Right ventricle myocardium inferior (tissue), 1 donor: ENCODE measurements around the gene FNIP2. TPM values are rescaled to one million over a fixed set of nuclear protein-coding genes. Genes with fewer than 3 reads are reported as not detected.
"Not testable (repeated sequence)": the region's sequence is repeated elsewhere in the genome, so short reads cannot be mapped to it uniquely, and the experiment has no call there.

Experiments
- ATAC-seq: fragments of 200-7000 bp; cut with Tn5 transposase; one replicate; pipeline ENCODE4 v1.9.1; 2020; ENCODE audit warnings: mild to moderate bottlenecking, moderate library complexity
- DNase-seq: peaks from one replicate; pipeline ENCODE4 v3.0.0; 2021; ENCODE audit errors: missing footprints
- intact Hi-C: fragments of 100-400 bp; cut with DNase I; formaldehyde crosslinking; loops from one replicate; pipeline ENCODE4 v1.11.0; 2022
- total RNA-seq: library from RNA; stranded (reverse); fragmentation: NEBNext Ultra II Directional; extraction: Animal tissue kit (Norgen Biotek cat#: 25700); gene quantifications from one replicate; pipeline ENCODE4 v1.2.1, GENCODE V29; 2021
- donor health status: DM: no; HTN: yes; CAD: no; lungs with severe emphysema.

Gene FNIP2
- total RNA-seq, 1 donor from 2014 or later = 46.2 TPM

DNA sequence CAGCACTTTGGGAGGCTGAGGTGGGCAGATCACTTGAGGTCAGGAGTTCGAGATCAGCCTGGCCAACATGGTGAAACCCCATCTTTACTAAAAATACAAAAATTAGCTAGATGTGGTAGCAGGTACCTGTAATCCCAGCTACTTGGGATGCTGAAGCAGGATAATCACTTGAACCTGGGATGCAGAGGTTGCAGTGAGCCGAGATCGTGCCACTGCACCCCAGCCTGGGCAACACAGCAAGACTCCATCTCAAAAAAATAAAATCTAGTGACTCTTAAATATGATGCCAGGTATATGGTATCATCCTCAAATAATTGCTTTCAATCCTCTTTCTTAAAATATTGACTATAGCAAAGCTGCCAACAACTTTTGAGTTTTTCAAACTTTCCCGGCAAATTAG is 40.4 kb downstream of the FNIP2 start:
- not testable (repeated sequence) for ATAC-seq, DNase-seq
- intact Hi-C loops = loop anchor here (5.0 kb wide), 1 partner anchor 33 kb away; no protein-coding TSS in a partner anchor

DNA sequence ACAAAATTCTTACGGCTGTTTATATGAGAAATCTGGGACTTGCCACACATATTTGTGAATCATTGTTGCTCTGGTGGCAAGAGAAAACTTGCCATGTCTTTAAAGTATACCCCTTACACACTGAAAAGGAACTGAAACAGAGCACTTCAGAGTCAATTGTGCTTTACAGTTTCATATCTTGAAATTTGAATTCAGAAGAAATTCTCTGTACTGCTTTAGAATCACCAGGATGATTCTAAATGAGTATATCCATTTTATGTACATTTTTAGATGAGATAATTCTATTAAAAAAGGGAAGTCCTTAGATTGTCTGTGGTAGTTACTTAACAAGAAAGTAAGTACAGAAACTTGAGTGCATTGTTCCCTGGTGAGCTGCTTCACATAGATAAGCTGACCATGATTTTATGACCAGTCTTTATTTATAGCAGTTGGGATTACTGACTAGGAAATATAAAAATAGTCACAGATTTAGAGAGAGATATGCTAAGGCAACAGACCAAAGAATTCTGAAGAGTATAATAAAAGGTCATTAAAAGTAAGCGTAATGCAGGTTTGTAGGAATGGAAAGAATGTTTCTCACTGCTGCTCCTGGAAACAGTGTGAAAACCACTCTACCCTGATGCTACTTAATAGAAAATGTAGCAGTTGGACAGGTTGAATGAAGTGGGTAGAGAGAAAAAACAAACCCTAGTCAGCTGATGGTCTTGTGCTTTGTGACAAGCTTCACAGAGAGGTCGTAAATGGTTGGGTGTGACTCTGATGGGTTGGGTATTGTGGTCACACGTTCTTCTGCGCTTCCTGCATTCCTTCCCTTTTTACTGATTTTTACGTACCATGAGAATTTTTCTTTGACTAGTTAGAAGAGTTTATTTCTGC is 41.0 kb downstream of the FNIP2 start:
- ATAC-seq (peak; percentile 40), DNase-seq (no peak)
- intact Hi-C loops = loop anchor here (5.0 kb wide), 2 partner anchors 32 to 38 kb away; no protein-coding TSS in a partner anchor

DNA sequence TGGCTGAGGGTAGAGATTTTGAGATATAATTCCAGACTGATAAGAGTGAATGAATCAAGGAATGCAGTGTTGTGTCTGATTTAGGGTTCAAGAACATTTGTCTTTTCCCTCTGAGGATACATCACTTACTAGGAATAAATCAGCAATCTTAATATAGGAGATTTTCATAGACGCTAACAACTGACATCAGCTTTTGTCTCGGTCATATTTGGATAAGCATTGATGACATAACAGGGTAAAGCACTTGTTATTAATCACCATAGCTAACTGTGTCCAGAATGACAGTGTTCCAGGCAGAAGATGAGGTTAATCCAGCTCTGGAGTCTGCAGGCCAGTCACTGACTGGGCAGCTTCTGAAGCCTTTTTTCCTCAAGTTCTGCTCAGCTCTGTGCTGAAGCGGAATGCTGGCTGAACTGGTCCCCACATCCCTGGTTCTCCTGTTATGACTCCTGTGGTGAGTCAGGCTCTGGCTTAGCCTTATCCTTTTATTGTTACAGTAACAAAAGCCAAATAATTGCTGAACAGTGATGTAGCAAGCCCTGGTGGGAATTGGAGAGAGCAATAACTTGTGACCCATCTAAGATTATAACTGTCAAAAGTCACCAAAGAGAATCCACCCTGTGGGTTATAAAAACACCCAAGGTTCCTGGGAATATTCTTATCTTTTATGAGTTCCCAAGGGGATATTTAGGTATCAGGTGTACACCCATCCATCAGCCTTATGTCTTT is 41.8 kb downstream of the FNIP2 start:
- ATAC-seq (peak; percentile 89), DNase-seq (no peak)
- intact Hi-C loops = loop anchor here (5.0 kb wide), 1 partner anchor 38 kb away; no protein-coding TSS in a partner anchor

DNA sequence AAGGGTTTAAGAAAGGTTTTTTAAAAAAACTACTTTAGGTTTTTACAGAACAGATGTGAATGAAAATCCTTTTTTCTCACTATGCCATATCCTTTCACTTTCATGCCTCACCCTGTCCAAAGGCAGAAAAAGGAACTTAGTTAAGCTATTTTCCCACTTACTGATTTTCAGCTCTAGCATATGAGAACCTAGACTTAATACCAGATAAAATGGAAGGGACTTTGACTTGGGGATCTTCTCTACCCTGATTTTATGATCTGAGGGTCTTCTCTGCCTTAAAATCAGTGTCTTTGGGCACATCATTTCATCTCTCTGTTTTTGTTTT is 42.4 kb downstream of the FNIP2 start:
- ATAC-seq = peak; percentile 12
- intact Hi-C loops = loop anchor here (5.0 kb wide), 1 partner anchor 39 kb away; no protein-coding TSS in a partner anchor
- DNase-seq = no peak

DNA sequence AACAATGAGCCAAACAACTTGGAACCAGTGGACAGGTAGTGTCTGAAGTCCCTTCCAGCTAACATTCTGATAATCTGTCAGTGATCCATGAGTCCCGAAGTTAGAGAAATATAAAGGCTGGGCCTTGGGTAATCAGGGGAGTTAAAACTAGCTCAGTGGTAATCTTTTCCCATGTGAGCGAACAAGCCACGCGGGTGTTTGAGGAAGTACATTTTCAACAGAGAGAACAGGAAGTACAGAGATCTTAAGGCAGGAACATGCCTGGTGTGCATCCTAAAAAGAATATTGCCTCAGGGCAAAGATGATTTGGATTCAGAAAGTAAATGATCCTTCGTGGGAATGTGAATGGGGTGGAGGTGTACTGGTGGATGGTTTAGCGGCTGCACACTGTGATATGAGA is 42.9 kb downstream of the FNIP2 start:
- peak; percentile 43 for ATAC-seq
- no peak for DNase-seq
- intact Hi-C loops = loop anchor here (5.0 kb wide), 1 partner anchor 39 kb away; no protein-coding TSS in a partner anchor

DNA sequence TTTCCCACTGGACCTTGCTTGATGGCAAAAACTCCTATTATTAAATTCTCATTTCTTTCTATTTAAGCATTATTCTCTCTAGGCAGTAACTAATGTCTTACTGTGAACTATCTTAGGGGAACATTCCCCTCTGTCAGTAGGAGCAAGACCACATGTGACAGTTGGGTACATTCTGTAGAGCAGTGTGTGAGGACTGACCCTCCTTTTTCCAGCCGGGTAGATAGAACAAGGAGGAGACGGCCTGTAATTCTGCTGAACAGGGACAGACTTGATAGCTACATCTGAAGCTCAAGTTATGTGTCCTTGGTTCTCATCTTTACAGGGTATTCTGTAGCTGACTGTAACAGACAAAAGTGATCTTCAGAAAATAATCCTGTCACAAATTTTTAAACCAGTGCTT is 43.3 kb downstream of the FNIP2 start:
- intact Hi-C loops = loop anchor here (5.0 kb wide), 1 partner anchor 40 kb away; no protein-coding TSS in a partner anchor
- ATAC-seq (no peak), DNase-seq (no peak)

DNA sequence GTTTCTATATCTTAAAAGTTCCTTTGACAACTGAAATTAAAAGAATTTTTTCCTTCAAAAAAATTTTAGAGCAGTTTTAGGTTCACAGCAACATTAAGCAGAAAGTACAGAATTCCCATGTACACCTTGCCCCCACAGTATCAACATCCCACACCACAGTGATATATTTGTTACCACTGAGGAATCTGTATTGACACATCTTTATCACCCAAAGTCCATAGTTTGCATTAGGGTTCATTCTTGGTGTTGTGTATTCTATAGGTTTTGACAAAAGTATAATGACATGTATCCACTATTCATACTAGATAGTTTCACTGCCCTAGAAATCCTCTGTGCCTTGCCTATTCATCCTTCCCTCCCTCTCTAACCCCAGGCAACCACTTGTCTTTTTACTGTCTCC is 43.7 kb downstream of the FNIP2 start:
- DNase-seq = no peak
- intact Hi-C loops = loop anchor here (5.0 kb wide), 1 partner anchor 40 kb away; no protein-coding TSS in a partner anchor
- no peak for ATAC-seq

DNA sequence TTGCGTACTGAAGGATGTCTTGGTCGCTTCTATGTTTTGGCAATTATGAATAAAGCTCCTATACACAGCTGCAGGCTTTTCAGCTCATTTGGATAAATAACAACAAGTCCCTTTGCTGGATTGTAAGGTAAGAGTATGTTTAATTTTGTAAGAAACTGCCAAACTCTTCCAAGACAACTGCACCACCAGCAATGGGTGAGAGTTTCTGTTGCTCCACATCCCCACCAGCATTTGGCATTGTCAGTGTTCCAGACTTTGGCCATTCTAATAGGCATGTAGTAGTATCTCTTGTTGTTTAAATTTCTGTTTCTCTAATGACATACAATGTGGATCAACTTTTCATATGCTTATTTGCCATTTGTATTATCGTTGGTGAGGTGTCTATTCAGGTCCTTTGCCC is 44.3 kb downstream of the FNIP2 start:
- no peak for DNase-seq
- ATAC-seq = no peak
- intact Hi-C loops = loop anchor here (5.0 kb wide), 1 partner anchor 41 kb away; no protein-coding TSS in a partner anchor

DNA sequence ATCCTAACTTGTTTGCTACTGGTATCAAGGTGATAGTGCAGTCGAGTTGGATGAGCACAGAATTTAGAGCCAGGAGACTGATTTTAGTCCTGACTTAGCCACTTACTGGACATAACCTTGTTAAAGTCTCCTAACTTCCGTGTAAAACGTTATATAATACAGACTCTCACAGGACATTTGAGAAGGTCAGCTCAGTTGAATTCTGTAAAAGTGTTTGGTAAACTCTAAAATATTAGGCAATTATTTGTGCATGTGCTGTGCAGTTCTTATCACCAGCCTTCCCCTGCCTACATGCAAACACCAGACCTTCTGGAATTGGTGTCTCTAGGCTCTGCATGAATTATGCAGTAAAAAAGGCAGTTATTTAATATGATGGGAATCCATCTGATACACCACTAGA is 45.4 kb downstream of the FNIP2 start:
- no peak for ATAC-seq
- DNase-seq = no peak
- intact Hi-C loops = loop anchor here (5.0 kb wide), 1 partner anchor 42 kb away; no protein-coding TSS in a partner anchor

DNA sequence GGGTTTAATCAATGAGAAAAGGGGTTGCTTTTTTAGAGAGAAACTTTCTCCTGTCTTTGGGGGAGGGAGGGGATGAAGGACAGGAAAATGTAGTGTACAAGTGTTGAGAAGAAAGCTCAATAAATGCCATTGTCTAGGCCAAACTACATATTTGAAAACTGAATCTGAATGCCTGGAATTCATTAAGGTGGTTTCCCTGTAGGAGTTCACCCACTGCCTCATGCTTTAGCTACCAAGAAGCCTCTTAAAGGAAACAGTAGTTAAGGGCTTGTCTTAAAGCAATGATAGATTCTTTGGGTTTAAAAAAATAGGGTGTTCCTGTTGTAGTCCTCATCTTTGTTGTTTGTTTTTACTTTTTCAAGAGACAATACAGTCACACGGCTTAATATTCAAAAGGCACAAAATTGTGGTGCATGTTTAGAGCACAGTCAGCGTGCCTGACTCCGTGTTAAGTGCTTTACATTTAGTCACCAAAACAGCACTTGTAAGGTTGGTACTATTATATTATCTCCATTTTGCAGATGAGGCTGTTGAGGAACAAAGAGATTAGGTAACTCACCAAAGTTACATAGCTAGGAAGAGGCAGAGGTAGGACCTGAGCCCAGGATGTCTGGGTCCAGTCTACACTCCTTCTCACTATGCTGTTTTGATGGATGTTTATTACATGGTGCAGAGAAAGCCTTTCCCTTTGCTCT is 46.0 kb downstream of the FNIP2 start:
- no peak for ATAC-seq
- no peak for DNase-seq
- intact Hi-C loops = loop anchor here (5.0 kb wide), 1 partner anchor 42 kb away; no protein-coding TSS in a partner anchor

DNA sequence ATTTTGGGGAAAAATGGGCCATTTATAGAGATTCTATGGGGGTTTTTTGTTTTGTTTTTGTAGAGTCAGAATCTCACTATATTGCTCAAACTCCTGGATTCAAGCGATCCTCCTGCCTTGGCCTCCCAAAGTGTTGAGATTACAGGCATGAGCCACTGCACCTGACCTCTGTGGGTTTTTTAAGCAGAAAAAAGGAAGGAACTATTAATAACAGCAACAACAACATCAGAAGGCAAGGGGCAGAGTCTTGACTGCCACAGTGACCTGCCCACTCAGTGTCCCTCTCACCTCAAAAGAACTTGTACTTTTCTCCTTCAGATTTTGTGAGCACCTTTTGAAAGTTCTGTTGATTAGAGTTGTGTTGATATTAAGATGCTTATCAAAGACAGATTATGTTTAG is 48.1 kb downstream of the FNIP2 start:
- ATAC-seq (no peak), DNase-seq (no peak)
- intact Hi-C loops = no loop called here

DNA sequence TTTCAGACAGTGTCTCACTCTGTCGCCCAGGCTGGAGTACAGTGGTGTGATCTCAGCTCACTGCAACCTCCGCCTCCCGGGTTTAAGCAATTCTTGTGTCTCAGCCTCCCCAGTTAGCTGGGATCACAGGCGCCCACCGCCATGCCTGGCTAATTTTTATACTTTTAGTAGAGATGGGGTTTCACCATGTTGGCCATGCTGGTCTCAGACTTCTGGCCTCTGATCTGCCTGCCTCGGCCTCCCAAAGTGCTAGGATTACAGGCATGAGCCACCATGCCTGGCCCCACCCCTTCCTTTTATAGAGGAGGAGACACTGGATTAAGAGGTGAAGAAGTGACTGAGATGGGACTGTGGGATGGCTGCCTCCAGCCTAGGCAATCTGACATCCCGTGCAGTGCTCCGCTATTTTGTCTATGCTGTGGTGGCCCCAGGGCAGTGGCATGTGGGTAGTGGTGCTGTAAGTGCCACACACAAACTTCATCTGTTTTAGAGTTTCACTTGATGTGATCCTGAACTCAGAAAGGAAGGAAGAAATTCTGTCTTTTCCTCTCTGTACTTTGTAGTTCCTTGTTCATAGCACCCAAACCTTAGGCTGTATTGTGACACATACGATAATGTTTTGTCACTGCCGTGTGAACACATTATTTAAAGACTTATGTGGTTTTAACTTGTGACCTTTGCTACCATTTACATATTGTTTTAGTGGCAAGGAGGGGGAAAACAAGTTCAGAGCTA is 48.9 kb downstream of the FNIP2 start:
- ATAC-seq (no peak), DNase-seq (no peak)
- intact Hi-C loops = no loop called here

DNA sequence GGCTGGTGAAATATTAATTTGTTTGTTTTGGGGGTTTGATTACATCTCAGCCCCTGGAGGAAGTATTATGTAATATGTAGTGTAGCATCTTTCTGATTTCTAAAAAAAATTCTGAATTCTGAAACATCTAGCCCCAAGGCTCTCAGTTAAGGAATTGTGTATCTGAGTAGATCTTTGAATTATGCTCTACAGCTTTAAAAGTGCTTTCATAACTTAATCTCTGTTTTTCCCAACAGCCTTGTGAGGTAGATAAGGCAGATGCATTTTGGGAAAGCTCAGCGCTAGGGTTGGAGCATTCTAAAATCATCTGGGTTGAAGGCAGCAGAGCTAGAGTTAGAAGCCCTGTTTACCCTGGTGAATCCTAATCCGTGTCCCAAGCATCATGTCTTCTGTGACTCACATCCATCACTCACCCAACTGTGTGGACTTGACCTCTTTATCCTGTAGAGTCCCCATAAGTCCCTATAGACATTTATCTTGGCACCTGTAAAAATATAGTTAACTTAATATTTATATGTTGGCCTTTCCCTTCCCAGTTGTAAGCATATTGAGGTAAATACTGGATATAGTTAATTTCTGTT is 49.8 kb downstream of the FNIP2 start:
- DNase-seq (no peak), ATAC-seq (no peak)
- intact Hi-C loops = no loop called here

DNA sequence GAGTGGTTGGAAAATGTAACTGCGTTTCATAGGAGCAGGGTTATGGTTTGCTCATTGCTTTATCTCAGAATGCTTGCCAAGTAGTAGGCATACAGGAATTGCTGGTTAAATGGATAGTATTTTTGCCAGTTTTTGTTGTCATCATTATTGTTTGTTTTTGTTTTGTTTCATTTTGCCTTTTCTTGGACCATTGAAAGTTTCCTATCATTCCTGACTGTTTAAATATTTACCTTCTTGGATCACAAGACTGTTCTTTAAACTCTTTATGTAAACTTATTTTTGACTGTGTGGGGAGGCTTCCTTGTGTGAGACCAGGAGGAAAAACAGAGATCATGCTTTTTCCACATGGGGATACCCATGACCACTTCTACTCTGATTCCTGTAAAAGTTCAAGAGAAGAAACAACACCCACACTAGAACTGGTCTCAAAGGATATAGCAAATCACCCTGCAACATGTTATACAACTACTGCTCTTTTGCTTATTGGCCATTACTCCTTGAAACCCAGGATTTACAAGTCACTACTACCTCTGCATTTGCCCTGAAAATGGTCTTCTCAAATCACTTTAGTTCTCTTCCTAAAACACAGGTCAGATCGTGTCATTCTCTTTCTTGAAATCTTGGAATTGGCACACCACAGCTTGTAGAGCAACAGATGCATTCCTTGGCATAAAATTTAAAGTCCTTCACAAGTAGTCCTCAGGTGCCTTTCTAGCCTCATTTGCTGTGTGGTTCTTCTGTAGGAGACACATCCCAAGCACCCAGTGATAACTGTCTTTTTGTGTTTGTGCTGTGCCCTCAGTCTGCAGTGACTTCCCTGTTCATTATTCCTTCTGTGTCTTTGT is 51.3 kb downstream of the FNIP2 start:
- DNase-seq (no peak), ATAC-seq (no peak)
- intact Hi-C loops = loop anchor here (2.0 kb wide), 1 partner anchor 15 kb away; no protein-coding TSS in a partner anchor

DNA sequence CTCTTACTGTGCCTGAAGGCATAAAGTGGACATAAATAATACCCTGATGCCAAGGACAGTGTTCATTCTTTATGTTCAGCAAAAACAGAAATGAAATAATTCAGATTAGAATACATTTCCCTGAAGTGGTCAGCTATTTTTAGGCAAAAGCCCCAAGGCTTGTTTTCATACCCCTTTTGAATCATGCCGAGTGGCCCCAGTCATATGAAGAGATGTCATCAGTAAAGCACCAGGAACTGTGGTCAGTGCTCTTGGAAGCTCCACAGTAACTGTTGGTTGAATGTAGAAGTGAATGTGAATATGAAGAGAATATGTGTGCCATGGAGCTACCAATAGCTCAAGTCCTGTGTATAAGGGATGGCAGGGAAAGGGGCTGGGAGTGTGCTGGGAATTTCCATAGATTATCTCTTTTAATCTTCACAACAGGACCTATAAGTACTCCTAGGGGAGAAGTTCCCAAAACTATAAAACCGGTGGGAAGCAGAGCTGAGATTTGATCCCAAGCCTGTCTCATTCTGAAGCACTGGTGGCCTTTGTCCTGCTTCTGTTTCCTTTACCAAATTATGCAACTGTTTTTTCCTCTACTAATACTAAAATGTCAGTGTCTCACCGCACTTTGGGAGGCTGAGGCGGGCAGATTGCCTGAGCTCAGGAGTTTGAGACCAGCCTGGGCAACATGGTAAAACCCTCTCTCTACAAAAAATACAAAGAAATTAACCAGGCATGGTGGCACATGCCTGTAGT is 52.6 kb downstream of the FNIP2 start:
- intact Hi-C loops = loop anchor here (2.0 kb wide), 1 partner anchor 17 kb away; no protein-coding TSS in a partner anchor
- ATAC-seq (no peak), DNase-seq (no peak)

DNA sequence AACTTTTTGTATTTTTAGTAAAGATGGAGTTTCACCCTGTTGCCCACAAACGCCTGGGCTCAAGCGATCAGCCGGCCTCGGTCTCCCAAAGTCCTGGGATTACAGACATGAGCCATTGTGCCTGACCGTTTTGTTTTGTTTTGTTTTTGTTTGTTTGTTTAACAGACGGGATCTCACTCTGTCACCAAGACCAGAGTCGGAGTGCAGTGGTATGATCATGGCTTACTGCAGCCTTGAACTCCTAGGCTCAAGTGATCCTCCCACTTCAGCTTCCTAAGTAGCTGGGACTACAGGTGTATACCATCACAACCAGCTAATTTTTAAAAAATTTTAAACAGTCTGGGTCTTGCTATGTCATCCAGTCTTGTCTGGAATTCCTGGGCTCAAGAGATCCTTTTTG is 53.5 kb downstream of the FNIP2 start:
- intact Hi-C loops = no loop called here
- ATAC-seq (no peak), DNase-seq (no peak)
